Caco-2 (cell line): ENCODE data around the gene ABHD14A. TPM values are rescaled to one million over a fixed set of nuclear protein-coding genes. Genes with fewer than 3 reads are reported as not detected.

ENCODE experiments used
- BruUV-seq: library from RNA; stranded (reverse); fragments of 400-500 nt; replicated peaks from 2 replicates; lab custom pipeline; 2021; lab: Mats Ljungman, UMichigan
- CTCF ChIA-PET: fragments of 300-600 bp; sonication (Branson Sonifier 250); formaldehyde crosslinking; loops from one replicate; lab custom pipeline; 2022; ENCODE audit warnings: antibody characterized with exemption; lab: Charles Lee
- POLR2A ChIA-PET: fragments of 300-600 bp; sonication (Branson Sonifier 250); formaldehyde crosslinking; loops from one replicate; lab custom pipeline; 2022; ENCODE audit warnings: antibody characterized with exemption; lab: Charles Lee
- DNase-seq, 2 experiments: peaks; one replicate each; pipeline versions ENCODE4 v3.0.0 to v3.0.0-alpha.2; 2020 to 2022
- H3K27me3 ChIP-seq: replicated peaks from 2 replicates; pipeline ENCODE4 v1.6.0; 2011; ENCODE audit warnings: low read length; ENCODE audit not compliant: control insufficient read depth, insufficient read depth
- H3K36me3 ChIP-seq: 2 replicates; pipeline ENCODE4 v1.5.1; 2011; ENCODE audit warnings: low read length; ENCODE audit not compliant: control insufficient read depth, insufficient read depth
- H3K4me1 ChIP-seq: fragments of 250-450 bp; sonication (Bioruptor Pico); 2 replicates; pipeline ENCODE4 v1.5.1; 2020; ENCODE audit warnings: mild to moderate bottlenecking
- H3K4me3 ChIP-seq: 2 replicates; pipeline ENCODE4 v1.5.1; 2011; ENCODE audit warnings: low read depth, mild to moderate bottlenecking, control low read depth, low read length
- H3K9me3 ChIP-seq: fragments of 250-450 bp; sonication (Bioruptor Pico); 2 replicates; pipeline ENCODE4 v1.5.1; 2020; ENCODE audit warnings: mild to moderate bottlenecking, moderate library complexity
- H3K27ac Mint-ChIP-seq: one replicate; pipeline ENCODE4 v1.8.0; 2022; ENCODE audit warnings: mixed read lengths; ENCODE audit not compliant: unreplicated experiment
- H3K27me3 Mint-ChIP-seq: one replicate; pipeline ENCODE4 v1.8.0; 2022; ENCODE audit warnings: mixed read lengths; ENCODE audit not compliant: insufficient read depth, unreplicated experiment
- H3K36me3 Mint-ChIP-seq: one replicate; pipeline ENCODE4 v1.8.0; 2022; ENCODE audit warnings: mild to moderate bottlenecking, mixed read lengths; ENCODE audit not compliant: insufficient read depth, unreplicated experiment
- H3K4me1 Mint-ChIP-seq: one replicate; pipeline ENCODE4 v1.8.0; 2022; ENCODE audit warnings: low read depth, mixed read lengths; ENCODE audit not compliant: unreplicated experiment
- H3K4me3 Mint-ChIP-seq: one replicate; pipeline ENCODE4 v1.8.0; 2022; ENCODE audit warnings: mild to moderate bottlenecking, moderate library complexity, mixed read lengths; ENCODE audit not compliant: unreplicated experiment
- H3K9me3 Mint-ChIP-seq: one replicate; pipeline ENCODE4 v1.8.0; 2022; ENCODE audit warnings: mixed read lengths; ENCODE audit not compliant: unreplicated experiment
- intact Hi-C: fragments of 100-400 bp; cut with micrococcal nuclease; formaldehyde crosslinking; loops from one replicate; pipeline ENCODE4 v1.10.0; 2022; ENCODE audit not compliant: unreplicated experiment
- total RNA-seq: library from RNA; stranded (reverse); gene quantifications from 2 replicates; pipeline ENCODE4 v1.2.3, GENCODE V29; 2022
- TF ChIP-seq, protein P1 (sequence below), 2 experiments: fragments of 200-600 bp in 1 of 2; IDR thresholded peaks; 1 replicate in 1 of 2; 2 replicates in 1 of 2; pipeline versions ENCODE4 v1.5.1 to v1.8.0; 2011 to 2022; ENCODE audit warnings: antibody characterized with exemption in 1 of 2, control low read depth in 1 of 2, inconsistent platforms in 1 of 2, low read depth in 1 of 2, low read length in 1 of 2, mild to moderate bottlenecking in 1 of 2, moderate library complexity in 1 of 2; ENCODE audit not compliant: insufficient read depth in 1 of 2, severe bottlenecking in 1 of 2, unreplicated experiment in 1 of 2

ABHD14A gene
- total RNA-seq, 1 experiment from 2014 or later, result 14.0 TPM

- Histone ChIP-seq H3K36me3 (no peaks in the 10 kb centered on the region), H3K27me3 (no peaks in the 10 kb centered on the region), H3K4me3 (no peak overlapping the region), H3K9me3 (no peaks in the 10 kb centered on the region), H3K4me1 (peaks cover 7% of the 10 kb centered on the region)
- DNase-seq, result no peak
- intact Hi-C loops, result no loop called here
- H3K36me3 Mint-ChIP-seq, result peaks cover 11% of the 10 kb centered on the region
- H3K4me1 Mint-ChIP-seq, result peaks cover 14% of the 10 kb centered on the region
- no peaks in the 10 kb centered on the region for H3K27me3 Mint-ChIP-seq
- no peak overlapping the region for H3K27ac Mint-ChIP-seq
- H3K9me3 Mint-ChIP-seq, result no peaks in the 10 kb centered on the region
- ChIA-PET CTCF (interaction anchor here (1.0 kb wide), 1 partner anchor 22 kb away, joined by 3 read pairs; the partner anchor contains the start of gene RRP9), POLR2A (interaction anchor here (0.6 kb wide), 1 partner anchor 22 kb away, joined by 13 read pairs; no protein-coding TSS in a partner anchor)
- no TSS peak for BruUV-seq
- TF ChIP-seq, protein P1, sequence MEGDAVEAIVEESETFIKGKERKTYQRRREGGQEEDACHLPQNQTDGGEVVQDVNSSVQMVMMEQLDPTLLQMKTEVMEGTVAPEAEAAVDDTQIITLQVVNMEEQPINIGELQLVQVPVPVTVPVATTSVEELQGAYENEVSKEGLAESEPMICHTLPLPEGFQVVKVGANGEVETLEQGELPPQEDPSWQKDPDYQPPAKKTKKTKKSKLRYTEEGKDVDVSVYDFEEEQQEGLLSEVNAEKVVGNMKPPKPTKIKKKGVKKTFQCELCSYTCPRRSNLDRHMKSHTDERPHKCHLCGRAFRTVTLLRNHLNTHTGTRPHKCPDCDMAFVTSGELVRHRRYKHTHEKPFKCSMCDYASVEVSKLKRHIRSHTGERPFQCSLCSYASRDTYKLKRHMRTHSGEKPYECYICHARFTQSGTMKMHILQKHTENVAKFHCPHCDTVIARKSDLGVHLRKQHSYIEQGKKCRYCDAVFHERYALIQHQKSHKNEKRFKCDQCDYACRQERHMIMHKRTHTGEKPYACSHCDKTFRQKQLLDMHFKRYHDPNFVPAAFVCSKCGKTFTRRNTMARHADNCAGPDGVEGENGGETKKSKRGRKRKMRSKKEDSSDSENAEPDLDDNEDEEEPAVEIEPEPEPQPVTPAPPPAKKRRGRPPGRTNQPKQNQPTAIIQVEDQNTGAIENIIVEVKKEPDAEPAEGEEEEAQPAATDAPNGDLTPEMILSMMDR (IDR thresholded peaks at IDR 0.05; ENCODE audit: insufficient read depth in 1 of 2, low read depth in 1 of 2, low read length in 1 of 2, severe bottlenecking in 1 of 2, unreplicated experiment in 1 of 2), result no peak
- no peak overlapping the region for H3K4me3 Mint-ChIP-seq
Observed at GRCh38 chr3:51962854-51963530, 11.9 kb upstream of the ABHD14A start.

DNA sequence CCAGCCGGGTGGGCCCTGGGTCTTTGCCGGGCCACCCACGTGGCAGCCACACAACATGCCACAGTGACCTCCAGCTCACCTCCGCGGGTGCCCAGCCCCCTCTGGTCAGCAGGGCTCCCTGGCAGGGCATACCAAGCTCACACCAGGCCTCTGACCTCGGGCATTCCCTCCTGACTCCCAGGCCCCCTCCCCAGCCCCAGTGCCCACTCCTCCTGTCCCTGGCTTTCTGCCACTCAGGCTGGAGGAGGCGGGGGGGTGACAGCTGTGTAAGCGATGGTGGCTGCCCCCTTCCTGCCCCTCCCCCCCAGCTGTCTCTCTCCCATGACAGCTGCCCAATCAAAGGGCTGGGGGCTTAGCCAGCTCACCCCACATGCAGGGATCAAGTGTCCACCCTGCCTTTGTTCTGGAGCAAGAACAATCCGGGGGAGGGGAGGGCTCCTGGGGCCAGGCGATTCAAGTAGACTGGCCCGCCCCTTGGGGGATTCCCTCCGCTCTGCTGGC is 10.9 kb upstream of the ABHD14A start:
- BruUV-seq, result no TSS peak
- Mint-ChIP-seq H3K27me3 (no peaks in the 10 kb centered on the region), H3K27ac (no peak overlapping the region), H3K36me3 (peaks cover 12% of the 10 kb centered on the region), H3K9me3 (no peaks in the 10 kb centered on the region), H3K4me3 (no peak overlapping the region), H3K4me1 (peaks cover 17% of the 10 kb centered on the region)
- Histone ChIP-seq H3K4me3 (no peak overlapping the region), H3K36me3 (no peaks in the 10 kb centered on the region), H3K27me3 (no peaks in the 10 kb centered on the region), H3K9me3 (no peaks in the 10 kb centered on the region), H3K4me1 (peaks cover 13% of the 10 kb centered on the region)
- TF ChIP-seq, protein P1 (IDR thresholded peaks at IDR 0.05; ENCODE audit: insufficient read depth in 1 of 2, low read depth in 1 of 2, low read length in 1 of 2, severe bottlenecking in 1 of 2, unreplicated experiment in 1 of 2), result no peak
- no peak for DNase-seq
- CTCF ChIA-PET, result interaction anchor here (1.0 kb wide), 1 partner anchor 23 kb away, joined by 3 read pairs; the partner anchor contains the start of gene RRP9
- POLR2A ChIA-PET, result no interaction called here
- intact Hi-C loops, result no loop called here

DNA sequence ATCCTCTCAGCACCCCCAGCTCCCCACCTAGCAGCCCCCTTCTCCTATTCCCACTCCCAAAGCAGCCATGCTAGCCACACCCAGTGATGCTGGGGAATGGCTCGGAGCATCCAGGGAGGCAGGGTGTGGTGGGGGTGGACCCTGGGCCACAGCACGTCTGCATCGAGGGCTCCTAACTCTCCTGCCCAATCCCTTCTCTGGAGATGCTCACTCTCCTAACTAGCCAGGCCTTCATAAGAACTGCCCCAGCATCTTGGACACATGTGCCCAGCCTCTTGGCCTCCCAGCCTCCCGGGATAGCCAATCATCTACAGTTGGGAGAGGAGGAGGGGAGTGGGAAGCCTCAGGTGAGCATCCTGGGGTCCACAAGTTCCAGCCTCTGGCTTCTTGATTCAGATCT is 10.3 kb upstream of the ABHD14A start:
- H3K4me1 Mint-ChIP-seq, result peaks cover 20% of the 10 kb centered on the region

More for the DNA sequence above, 10.3 kb upstream of the ABHD14A start:
- Mint-ChIP-seq H3K27ac (no peak overlapping the region), H3K9me3 (no peaks in the 10 kb centered on the region), H3K27me3 (no peaks in the 10 kb centered on the region), H3K36me3 (peaks cover 12% of the 10 kb centered on the region), H3K4me3 (no peak overlapping the region)
- ChIA-PET POLR2A (no interaction called here), CTCF (no interaction called here)
- H3K4me3 ChIP-seq, result no peak overlapping the region
- peaks cover 13% of the 10 kb centered on the region for H3K4me1 ChIP-seq
- no peaks in the 10 kb centered on the region for H3K9me3 ChIP-seq
- no peaks in the 10 kb centered on the region for H3K36me3 ChIP-seq
- no TSS peak for BruUV-seq
- intact Hi-C loops, result no loop called here
- DNase-seq, result no peak
- TF ChIP-seq, protein P1 (IDR thresholded peaks at IDR 0.05; ENCODE audit: insufficient read depth in 1 of 2, low read depth in 1 of 2, low read length in 1 of 2, severe bottlenecking in 1 of 2, unreplicated experiment in 1 of 2), result no peak
- H3K27me3 ChIP-seq, result no peaks in the 10 kb centered on the region
